Measurements from ENCODE around the gene UBA5. TPM values are rescaled to one million over a fixed set of nuclear protein-coding genes. Genes with fewer than 3 reads are reported as not detected.
A peak's percentile ranks its signal among the peaks of the same experiment; 100 is the strongest.

The UBA5 gene
- total RNA-seq, 4 donors from 2014 or later = 19.9 to 50.9 (median 34.4) TPM

GRCh38 chr3:132661101-132661500 is 972 bp downstream of the UBA5 start:
- no peak for TF ChIP-seq POLR2A (IDR thresholded peaks at IDR 0.05)
- no peak for TF ChIP-seq EP300 (IDR thresholded peaks at IDR 0.05)
- TF ChIP-seq CTCF (IDR thresholded peaks at IDR 0.05) = no peak
- Histone ChIP-seq H3K9me3 (no peaks in the 10 kb centered on the region), H3K4me1 (peaks cover 0 to 49% (median 16%) of the 10 kb centered on the region in 4 donors), H3K4me3 (peak overlapping the region; percentile 66 to 92 (median 80)), H3K27me3 (no peaks in the 10 kb centered on the region), H3K27ac (peak overlapping the region in 3 of 4 donors; percentile 87 to 96 (median 96)), H3K36me3 (peaks cover 0 to under 1% (median 0%) of the 10 kb centered on the region in 3 donors)
- DNase-seq (ENCODE audit: low spot score in 2 of 2) = no peak
- 15 to 19% methylated on average over 8 of the region's 8 CpGs for WGBS, 2 donors

GRCh38 chr3:132662212-132662611 is 2.1 kb downstream of the UBA5 start:
- TF ChIP-seq CTCF (IDR thresholded peaks at IDR 0.05) = no peak
- Histone ChIP-seq H3K36me3 (peaks cover 0 to 11% (median 0%) of the 10 kb centered on the region in 3 donors), H3K4me3 (no peak overlapping the region), H3K27ac (no peak overlapping the region), H3K9me3 (no peaks in the 10 kb centered on the region), H3K4me1 (peaks cover 0 to 49% (median 16%) of the 10 kb centered on the region in 4 donors), H3K27me3 (no peaks in the 10 kb centered on the region)
- DNase-seq (ENCODE audit: low spot score in 2 of 2) = no peak

GRCh38 chr3:132665230-132665745 is 5.2 kb downstream of the UBA5 start:
- no peaks in the 10 kb centered on the region for H3K9me3 ChIP-seq

GRCh38 chr3:132669256-132669777 is 9.2 kb downstream of the UBA5 start:
- DNase-seq (ENCODE audit: low spot score in 2 of 2) = no peak
- TF ChIP-seq POLR2A (IDR thresholded peaks at IDR 0.05) = no peak
- no peak for TF ChIP-seq CTCF (IDR thresholded peaks at IDR 0.05)
- no peak for TF ChIP-seq EP300 (IDR thresholded peaks at IDR 0.05)
- H3K27ac ChIP-seq = no peak overlapping the region
- H3K4me3 ChIP-seq = no peak overlapping the region
- no peaks in the 10 kb centered on the region for H3K9me3 ChIP-seq
- H3K36me3 ChIP-seq = peaks cover 0 to 53% (median 2%) of the 10 kb centered on the region in 3 donors
- H3K4me1 ChIP-seq = peaks cover 0 to 20% (median 0%) of the 10 kb centered on the region in 4 donors
- no peaks in the 10 kb centered on the region for H3K27me3 ChIP-seq
- WGBS, 2 donors = 96% methylated on average over 5 of the region's 5 CpGs

More at GRCh38 chr3:132665230-132665745, 5.2 kb downstream of the UBA5 start:
- Histone ChIP-seq H3K27me3 (no peaks in the 10 kb centered on the region), H3K27ac (no peak overlapping the region), H3K4me1 (peaks cover 0 to 47% (median 13%) of the 10 kb centered on the region in 4 donors), H3K4me3 (no peak overlapping the region), H3K36me3 (peaks cover 0 to 23% (median 0%) of the 10 kb centered on the region in 3 donors)
- TF ChIP-seq CTCF (IDR thresholded peaks at IDR 0.05) (no peak), EP300 (IDR thresholded peaks at IDR 0.05) (no peak), POLR2A (IDR thresholded peaks at IDR 0.05) (no peak)
- 63 to 68% methylated on average over 3 of the region's 3 CpGs for WGBS, 2 donors
- no peak for DNase-seq (ENCODE audit: low spot score in 2 of 2)

- Histone ChIP-seq H3K9me3 (no peaks in the 10 kb centered on the region), H3K4me3 (no peak overlapping the region), H3K27me3 (no peaks in the 10 kb centered on the region), H3K36me3 (peaks cover 0 to 90% (median 6%) of the 10 kb centered on the region in 3 donors), H3K4me1 (no peaks in the 10 kb centered on the region), H3K27ac (no peak overlapping the region)
- TF ChIP-seq CTCF (IDR thresholded peaks at IDR 0.05) = no peak
- TF ChIP-seq POLR2A (IDR thresholded peaks at IDR 0.05) = no peak
- no peak for TF ChIP-seq EP300 (IDR thresholded peaks at IDR 0.05)
- no peak for DNase-seq (ENCODE audit: low spot score in 2 of 2)
Observed at GRCh38 chr3:132675408-132675807, 15.3 kb downstream of the UBA5 start.
